Gastrocnemius medialis (tissue), 4 donors: Measurements from ENCODE around the gene TRIM71.

Experiments used
- CTCF ChIP-seq, 5 experiments: fragments of 450-650 bp in 3 of 5; fragments of 200-600 bp in 2 of 5; sonication (generic) in 2 of 5; IDR thresholded peaks in 4 of 5; conservative IDR thresholded peaks in 1 of 5; 1 replicate in 4 of 5; 2 replicates in 1 of 5; pipeline ENCODE4 v1.5.1; 2016 to 2019; ENCODE audit warnings: antibody characterized with exemption in 5 of 5, mild to moderate bottlenecking in 3 of 5, moderate library complexity in 3 of 5
- POLR2A ChIP-seq, 2 donors: fragments of 450-650 bp; IDR thresholded peaks; one replicate each; pipeline ENCODE4 v1.6.1; 2017; ENCODE audit warnings: antibody characterized with exemption in 2 of 2, mild to moderate bottlenecking in 2 of 2, moderate library complexity in 2 of 2

- TF ChIP-seq CTCF (IDR thresholded peaks at IDR 0.05 in 4 of 5, conservative IDR thresholded peaks at IDR 0.05 in 1 of 5) (no peak), POLR2A (IDR thresholded peaks at IDR 0.05) (no peak)
Measured at GRCh38 chr3:32912046-32912445, 94.2 kb downstream of the TRIM71 start.
